NCI-H2029 (cell line): ENCODE measurements around the gene SPX.

Source experiments
- DNase-seq: peaks from one replicate; lab custom pipeline; 2025; lab: John Stamatoyannopoulos, UW

SPX gene

DNA sequence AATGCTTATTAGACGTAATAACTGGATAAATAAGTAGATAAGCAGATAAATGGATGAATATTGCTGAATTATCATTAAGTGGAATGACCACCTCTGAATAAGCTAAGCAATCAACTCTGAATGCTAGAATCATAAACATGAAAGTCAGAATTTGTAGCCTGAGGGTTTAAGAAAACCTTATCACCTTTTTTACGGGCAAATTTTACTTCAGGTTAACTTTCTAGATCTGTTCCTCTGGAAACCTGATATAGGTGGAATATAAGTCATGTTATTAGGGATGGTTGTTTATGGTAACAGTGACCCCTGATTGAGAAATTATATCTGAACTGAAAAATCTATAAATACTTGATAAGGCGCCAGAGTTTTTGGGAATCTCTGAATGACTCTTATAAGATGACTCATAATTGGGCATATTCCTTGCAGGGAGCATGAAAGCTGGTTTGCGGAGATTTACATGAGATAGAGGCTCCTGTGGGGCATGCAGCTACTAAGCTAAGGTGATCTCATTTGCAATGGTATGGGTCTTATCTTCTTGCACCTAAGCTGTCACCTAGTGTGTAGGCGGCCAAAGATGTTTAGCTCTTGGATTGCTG lies 12.1 kb downstream of the SPX start:
- no peak for DNase-seq

DNA sequence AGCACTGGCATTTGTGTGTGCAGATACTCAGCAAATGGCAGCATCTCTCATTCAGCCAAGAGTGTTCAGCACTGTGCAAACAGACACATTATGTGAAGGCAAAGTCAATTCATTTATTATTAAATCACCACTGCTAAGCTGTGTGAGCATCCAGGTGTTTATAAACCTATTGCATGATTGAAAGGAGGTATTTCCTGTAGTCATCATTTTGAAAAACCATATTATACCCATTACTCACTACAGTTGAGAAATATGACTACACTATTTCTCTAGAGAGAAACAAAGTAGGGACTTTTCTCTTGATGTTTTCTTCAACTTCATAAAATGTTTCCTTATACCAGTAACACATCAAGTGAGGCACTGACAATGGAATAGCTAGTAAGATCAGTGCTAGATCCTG lies 13.7 kb downstream of the SPX start:
- DNase-seq: no peak

DNA sequence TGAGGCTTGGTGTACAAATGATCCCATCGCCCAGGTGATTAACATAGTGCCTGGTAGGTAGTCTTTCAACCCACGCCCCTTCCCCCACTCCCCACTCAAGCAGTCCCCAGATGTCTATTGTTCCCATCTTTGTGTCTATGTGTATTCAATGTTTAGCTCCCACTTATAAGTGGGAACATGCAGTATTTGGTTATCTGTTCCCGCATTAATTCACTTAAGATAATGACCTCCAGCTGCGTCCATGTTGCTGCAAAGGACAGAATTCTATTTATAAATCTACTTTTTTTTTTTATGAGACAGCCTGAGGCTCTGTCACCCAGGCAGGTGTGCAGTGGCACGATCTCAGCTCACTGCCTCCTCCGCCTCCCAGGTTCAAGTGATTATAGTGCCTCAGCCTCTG lies 15.7 kb downstream of the SPX start:
- no peak for DNase-seq

DNA sequence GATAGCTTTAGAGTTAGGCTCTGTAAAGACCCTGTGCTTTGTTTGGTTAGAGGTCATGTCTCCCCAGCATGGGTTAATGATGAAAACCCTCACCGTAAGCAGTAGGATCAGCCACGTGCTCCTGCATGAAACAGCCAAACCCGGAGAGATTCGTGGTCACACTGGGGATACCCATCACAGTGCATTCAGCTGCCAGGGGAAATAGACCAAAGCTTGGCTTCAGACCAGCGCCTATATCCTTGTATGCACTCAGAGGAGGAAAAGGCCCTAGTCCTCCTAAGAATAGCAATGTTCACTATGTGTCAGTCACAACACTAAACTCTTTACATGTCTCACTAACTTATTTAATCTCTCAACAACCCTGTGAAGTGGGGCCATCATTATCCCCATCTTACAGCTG lies 16.3 kb downstream of the SPX start:
- DNase-seq: no peak

DNA sequence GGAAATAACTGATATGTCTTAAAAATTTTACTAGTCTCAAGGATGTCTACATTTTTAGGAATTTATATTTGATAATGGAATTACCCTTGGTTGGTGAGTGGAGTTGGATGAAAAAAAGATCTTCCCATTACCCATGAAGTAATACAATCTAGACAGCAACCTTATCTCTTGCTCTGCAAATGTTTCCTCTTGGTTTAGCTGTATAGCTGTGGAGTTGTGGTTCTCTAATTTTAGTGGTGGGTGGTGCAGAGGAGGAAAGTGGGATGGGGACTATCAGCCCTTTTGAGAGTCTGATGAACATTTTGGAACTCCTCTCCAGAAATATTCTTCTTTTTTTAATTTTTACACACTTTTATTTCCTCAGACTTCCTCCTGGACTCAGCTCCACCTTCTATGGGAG lies 17.1 kb downstream of the SPX start:
- no peak for DNase-seq

DNA sequence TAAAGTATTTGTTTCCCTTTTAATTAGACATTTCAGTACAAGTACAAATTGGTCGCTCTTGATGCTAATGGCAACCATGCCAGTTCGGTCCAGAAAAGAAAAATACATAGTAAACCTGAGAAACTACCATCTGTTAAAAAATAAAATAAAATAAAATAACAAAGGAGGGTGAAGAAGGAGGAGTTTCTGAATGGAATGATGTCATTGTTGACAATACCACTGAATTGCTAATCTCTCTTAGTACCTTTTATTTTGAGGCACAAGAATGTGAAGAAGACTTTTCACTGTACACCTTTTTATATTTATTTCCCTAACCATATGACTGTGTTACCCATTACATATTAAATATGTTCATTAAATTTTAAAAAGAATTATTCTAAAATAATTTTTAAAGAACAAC lies 19.5 kb downstream of the SPX start:
- no peak for DNase-seq

DNA sequence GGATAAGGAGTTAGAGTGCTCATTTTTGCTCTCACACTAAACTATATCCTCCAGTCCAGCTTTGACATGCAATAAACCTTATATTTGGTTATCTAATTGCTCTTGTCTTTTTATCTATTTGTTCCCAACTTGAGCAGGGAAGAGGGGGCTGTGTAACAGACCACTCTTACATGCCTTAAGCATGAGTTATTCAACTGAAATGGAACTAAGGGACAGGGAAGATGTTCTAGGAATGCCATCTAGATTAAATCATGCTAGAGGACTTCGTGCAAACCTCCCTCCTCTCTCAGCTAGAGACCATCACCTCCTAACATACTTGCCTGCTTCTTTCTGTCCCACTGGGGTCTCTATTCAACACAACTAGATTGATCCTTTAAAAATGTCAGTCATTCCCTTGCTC lies 20.6 kb downstream of the SPX start:
- DNase-seq: no peak

DNA sequence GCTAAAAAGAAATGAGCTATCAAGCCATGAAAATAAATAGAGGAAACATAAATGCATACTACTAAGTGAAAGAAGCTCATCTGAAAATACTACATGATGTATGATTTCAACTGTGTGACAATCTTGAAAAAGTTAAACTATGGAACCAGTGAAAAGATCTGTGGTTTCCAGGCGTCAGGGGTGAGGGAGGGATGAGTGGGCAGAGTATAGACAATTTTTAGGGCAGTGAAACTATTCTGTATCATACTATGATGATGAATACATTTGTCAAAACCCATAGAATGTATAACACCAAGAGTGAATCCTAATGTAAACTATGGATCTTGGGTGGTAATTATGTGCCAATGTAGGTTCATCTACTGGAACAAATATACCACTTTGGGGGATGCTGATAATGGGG lies 21.3 kb downstream of the SPX start:
- no peak for DNase-seq

DNA sequence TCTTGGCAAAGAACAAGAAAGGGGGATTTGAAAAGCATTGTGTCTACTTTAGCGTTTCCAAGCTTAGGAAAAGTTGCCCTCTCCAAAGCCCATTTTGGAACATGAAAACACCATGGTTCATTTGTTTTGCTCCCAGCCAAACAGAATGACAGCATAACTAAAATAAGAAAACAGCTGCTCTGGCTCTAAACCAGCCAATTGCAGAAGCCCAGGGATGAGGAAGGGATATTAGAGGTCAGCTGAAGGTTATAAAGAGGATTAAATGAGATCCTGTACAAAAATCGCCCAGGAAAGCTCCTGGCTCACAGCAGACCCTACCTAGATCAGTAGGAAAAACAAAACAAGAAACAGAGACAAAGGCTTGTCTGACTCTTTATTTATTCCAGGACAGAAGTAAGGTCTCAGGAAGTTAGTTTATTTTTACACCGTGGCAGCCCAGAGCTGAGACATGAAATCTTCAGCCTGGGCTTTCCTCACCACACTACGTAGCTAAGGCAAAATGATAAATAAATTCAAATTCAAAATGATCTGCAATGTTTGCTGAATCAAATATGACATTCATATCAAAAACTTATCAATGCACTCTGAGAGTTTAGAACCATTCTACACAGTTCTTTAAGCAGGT lies 25.9 kb downstream of the SPX start:
- no peak for DNase-seq

DNA sequence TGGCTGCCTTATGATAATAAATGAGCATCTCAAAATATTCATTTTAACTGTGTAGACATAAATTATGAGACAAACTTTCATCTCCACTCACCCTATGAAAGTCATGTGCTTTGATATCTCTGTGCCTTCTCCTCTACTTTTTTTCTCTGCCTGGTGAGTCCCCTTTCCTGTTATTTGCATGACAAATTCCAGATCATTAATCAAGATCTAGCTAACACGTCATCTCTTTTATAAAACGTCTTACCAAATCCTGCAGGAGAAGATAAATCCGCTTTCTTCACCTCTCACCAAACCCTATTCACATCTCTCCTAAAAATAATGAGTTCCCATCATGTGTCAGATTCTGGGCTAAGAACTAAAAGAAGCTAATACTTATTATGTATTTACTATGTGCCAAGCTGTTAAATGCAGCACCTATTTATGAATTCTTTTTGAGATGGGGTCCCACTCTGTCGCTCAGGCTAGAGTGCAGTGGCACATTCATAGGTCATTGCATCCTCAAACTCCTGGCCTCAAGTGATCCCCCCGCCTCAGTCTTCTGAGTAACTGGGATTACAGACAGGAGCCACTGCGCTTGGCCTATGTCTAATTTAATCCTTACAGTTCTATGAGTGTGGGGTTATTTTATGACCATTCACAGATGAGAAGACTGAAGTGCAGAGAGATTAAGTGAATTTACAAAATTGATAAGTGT lies 26.7 kb downstream of the SPX start:
- no peak for DNase-seq

DNA sequence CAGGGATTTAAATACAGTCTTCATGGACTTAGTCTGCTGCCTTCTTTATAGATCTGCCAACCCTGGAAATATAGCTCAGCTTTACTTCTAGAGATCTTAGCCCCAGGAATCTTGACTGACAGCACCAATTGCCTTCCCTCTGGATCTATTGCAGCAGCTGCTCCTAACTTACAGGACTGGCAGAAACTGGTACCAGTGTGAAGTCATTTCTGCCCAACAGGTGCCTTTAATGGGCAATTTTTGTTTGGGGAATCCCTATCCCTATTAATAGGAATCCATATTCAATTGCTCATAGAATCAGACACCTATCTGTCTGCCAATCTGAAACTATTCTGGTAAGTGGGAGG lies 27.2 kb downstream of the SPX start:
- DNase-seq: no peak

DNA sequence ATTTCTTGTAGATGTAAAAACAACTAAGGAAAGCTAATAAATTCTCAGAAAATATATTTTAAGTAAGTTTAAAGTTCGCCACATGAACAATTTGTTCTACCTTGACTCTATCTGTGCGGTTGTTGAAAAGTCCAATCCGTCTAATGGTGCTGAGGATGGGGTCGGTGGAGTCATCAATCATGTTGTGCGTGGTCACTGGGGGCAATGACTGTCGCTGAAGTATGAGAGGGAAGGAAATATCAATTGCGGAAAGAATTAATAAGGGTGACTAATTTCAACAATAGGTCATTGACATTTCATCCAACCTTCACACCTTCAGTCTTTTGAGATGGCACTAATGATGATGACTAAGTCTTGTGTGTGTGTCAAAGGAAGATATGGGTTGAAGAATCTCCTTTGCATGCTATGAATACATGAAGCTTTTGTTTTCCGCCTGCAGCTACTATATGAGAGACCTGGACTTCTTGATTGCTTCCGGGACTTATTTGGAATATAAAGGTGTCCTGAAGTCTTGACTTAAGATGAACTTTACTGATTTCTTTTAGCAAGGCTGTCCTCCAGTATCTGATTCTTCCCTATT lies 32.1 kb downstream of the SPX start:
- DNase-seq: no peak

DNA sequence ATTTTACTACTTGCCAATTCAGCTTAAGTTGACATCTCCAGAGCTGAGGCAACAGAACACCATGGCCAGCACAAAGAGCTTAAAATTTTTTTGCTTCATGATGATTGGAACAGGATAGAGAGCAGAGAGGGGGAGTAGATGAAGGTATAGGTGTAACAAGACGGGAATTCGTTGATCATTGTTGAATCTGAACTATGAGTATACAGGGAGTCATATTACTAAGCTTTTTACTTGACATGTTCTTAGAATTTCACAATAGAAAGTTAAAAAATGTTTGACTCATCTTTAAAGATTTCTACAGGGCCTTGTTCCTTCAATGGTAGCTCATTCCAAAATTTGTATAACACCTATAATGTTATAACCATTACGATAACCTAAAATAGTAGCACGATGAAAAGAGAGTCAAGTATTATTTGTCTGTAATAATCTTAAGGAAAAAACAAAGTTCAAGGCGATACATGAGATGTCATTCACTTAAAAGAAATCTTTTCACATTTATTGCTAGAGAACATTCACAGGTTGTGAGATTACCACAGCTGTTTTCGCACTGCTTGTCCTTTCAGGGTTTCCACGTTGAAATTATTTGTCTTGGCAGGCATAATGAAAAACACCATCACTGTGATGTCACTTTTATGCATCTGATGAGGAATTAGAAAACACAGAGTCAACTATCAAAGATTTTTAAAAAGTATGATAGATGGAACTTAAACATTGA lies 33.9 kb downstream of the SPX start:
- DNase-seq: no peak

DNA sequence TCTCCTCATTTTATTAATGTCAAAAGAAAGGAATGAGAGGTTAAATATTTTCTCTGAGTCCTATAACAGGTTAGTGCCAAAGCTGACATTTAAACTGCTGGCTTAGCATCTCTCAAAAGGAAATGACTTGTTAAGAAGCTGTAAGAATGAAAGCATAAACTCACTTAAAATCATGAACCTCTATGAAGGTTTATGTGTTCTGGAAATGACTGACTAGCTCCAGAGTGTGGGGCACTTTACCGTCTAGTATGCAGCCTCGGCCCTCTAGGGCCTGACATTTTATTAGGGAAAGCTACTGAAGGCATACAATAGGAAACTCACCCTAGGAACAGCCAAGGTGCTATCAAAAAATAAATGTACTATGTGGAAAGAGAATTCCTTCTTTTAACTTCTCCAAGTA lies 35.1 kb downstream of the SPX start:
- DNase-seq: no peak

DNA sequence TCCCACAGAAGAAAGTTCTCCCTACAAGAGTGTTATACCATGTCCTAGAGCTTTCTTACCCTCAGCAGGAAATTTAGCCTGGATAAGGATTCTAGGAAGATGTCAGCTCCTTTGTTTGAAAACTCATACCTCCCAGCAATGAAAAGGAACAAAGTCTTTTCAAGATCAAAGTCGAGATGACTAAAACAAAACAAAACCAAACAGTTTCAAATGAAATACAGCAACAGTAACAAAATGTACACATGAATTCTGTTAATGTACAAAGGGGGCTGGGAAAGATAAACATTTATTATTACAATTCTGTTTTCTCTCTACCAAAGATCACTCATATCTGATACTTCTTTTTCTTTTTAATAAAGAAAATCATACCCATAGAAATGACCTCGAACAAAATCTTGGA lies 36.8 kb downstream of the SPX start:
- no peak for DNase-seq

DNA sequence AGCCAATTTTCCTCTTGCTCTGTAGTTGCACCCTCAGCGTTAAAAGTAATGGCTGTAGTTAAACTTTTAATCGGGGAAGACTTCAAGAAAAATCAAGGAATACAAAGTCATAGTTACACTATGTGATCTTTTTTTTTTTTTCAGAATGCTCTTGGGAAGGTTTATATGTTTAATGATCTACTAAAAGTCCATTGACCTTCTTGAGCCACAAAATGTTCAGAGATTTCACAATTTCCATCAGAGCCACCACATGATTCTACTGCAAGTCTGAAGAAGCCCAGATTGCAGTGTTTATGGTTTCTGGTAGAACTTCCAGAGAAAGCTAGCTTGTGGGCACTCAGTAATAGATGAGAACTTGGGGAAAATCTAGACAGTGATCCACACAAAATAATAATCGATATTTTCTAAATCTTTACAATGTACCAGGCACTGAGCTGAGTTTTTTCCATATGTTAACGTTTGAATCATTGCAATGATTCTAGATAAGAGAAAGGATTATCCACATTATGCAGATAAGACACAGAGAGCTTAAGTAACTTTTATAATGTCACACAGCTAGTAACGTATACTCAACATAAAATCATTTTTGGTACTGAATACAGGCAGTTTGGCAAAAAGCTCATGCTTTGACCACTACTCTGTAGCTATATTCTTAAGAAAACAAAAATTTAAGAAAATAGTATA lies 40.3 kb downstream of the SPX start:
- no peak for DNase-seq

DNA sequence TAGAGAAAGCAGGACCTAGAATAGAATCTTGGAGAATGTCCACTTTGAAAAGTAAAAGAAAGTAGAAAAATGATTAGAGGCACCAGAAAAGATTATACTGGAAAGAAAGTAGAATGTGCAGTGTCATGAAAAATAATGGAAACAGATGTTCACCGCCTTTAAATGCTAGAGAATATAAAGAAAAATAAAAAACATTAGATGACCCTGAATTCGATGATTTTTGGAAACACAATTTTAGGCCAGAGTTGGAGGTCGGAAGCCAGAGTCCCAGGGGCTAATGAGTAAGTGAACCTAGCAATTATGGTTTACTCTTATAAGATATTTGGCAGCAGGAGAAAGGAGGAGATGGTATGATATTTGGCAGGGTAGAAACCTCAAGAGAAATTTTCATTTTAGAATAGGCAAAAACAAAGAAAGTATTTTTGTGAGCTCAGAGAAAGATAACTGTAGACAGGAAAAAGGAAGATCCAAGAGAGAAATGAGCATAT lies 40.9 kb downstream of the SPX start:
- no peak for DNase-seq

DNA sequence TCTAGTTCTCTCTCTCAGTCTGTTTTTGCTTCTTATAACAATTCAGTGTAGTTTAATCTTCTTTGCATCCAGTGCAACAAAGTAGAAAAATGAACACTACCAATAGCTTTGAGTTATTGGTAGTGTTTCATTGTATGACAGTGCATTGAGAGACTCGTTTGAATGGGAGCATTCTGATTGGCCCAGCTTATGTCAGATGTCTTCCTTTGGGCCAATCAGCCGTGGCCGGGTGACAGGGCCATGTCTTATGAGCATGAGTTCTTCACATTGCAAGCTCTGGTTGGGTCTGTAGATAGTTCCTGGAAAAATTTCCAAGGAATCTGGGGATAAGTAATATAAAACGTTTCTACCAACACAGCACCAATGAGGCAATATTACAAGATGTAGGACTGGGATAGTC lies 42.0 kb downstream of the SPX start:
- no peak for DNase-seq

DNA sequence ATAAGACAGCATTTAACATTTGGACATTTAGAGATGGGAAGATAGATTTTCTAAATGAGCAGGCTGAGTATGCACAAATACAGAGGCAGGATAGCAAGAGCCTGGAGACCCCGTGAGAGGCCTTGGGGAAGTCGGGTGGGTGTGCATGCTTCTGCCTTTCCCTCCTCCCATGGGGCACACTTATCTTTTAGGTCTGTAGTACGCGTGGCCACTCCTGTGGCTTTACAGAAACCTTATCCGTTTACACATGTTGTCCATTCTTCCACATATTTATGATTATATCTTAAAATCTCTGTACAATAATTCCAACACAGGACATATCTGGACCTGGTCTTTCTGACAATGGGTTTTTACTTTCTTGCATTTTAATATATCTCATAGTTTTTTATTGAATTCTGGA lies 45.0 kb downstream of the SPX start:
- no peak for DNase-seq

DNA sequence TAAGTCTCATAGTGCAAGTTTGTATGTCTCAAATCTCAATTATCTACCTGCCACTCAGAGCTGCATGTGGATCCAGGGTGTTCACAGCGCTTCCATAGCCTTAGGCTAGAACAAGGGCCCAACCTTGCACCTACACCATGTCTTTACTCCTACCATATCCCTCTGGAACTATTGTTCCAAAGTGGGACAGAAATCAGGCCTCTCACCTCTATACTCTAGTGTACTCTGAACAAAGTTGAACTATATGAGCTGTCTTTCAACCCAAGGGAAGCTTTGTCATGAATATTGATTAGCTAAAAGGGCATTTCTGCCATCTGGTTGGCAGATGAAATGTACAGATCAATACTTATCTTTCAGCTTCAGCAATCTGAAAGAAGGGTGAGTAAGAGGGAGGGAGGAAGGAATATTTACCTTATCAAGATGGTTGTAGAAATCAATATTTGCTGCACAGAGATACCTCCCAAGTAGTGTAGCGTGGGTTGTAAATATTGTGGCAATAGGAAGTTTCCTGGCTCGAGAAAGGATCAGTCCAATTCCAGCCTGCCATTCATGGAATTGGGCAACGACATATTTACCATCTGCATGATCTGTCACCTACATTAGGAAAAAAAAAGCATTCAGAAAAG lies 47.8 kb downstream of the SPX start:
- no peak for DNase-seq

DNA sequence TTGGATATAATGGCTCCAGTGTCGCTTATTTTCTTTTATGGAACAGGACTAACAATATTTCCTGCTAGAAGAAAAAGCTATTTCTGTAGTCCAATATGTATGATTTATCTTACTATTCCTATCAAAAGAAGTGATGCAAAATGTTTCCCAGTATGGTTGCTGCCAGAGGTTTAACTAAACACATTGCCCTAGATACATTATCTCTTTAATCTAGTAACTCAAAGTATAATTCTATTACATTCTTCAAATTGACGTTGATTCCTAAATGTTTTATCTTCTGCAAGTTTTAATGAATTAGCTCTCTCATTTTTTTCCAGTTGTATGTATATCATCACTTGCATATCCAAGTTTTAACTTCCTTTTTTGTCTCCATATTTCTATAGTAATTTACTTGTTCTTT lies 50.3 kb downstream of the SPX start:
- DNase-seq: no peak

DNA sequence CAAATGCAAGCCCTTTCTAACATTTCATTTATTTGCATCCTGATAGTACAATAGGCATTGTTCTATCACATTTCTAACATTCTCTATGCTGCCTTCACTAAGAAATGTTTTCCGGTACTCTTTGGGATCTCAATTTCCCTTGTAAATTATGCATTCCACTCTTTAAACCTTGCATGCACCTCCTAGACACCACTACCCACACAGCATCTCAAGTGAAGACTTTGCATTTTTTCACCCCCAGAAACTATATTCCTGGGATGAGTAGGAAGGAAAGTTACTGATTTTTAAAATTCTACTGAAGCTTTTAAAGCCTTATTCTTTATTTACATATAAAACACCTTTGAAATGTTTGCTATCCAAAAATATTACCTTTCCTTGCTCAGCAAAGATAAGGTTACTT lies 51.4 kb downstream of the SPX start:
- DNase-seq: no peak
